IMR-90 (cell line): ENCODE data around the gene AJAP1. TPM values are rescaled to one million over a fixed set of nuclear protein-coding genes. Genes with fewer than 3 reads are reported as not detected.

ENCODE experiments used
- ATAC-seq: fragments of 200-7000 bp; cut with Tn5 transposase; 2 replicates; pipeline ENCODE4 v1.9.1; 2020; ENCODE audit warnings: low read depth, mild to moderate bottlenecking, moderate library complexity
- BruUV-seq: library from RNA; stranded (reverse); fragments of 400-500 nt; replicated peaks from 2 replicates; lab custom pipeline; 2021; lab: Mats Ljungman, UMichigan
- CTCF ChIA-PET: fragments of 300-600 bp; formaldehyde crosslinking; extraction: SDS; loops from one replicate; lab custom pipeline; 2021; ENCODE audit warnings: antibody characterized with exemption; lab: Yijun Ruan, JAX
- POLR2A ChIA-PET: fragments of 300-600 bp; sonication (Branson Sonifier 250); formaldehyde crosslinking; loops from one replicate; lab custom pipeline; 2022; ENCODE audit warnings: antibody characterized with exemption; ENCODE audit not compliant: unreplicated experiment; lab: Charles Lee
- DNase-seq: peaks from one replicate; pipeline ENCODE4 v3.0.0; 2013
- H2AFZ ChIP-seq: replicated peaks from 2 replicates; pipeline ENCODE3; 2013; ENCODE audit warnings: low read length, mild to moderate bottlenecking; ENCODE audit not compliant: poor library complexity
- H2AK5ac ChIP-seq: 2 replicates; pipeline ENCODE4 v1.6.1; 2013; ENCODE audit warnings: low read depth, low read length, inconsistent platforms
- H2AK9ac ChIP-seq: replicated peaks from 2 replicates; pipeline ENCODE3; 2013; ENCODE audit warnings: mild to moderate bottlenecking, low read depth, low read length, moderate library complexity; ENCODE audit not compliant: poor library complexity
- H2BK120ac ChIP-seq: 2 replicates; pipeline ENCODE4 v1.6.1; 2013; ENCODE audit warnings: low read depth, low read length, inconsistent platforms
- H2BK15ac ChIP-seq: 3 replicates; pipeline ENCODE4 v1.6.1; 2013; ENCODE audit warnings: low read depth, low read length, inconsistent platforms
- H2BK20ac ChIP-seq: 2 replicates; pipeline ENCODE4 v1.6.1; 2013; ENCODE audit warnings: low read depth, mild to moderate bottlenecking, inconsistent platforms, low read length, moderate library complexity
- H2BK5ac ChIP-seq: 2 replicates; pipeline ENCODE4 v1.6.1; 2013; ENCODE audit warnings: mild to moderate bottlenecking, low read depth, low read length, inconsistent platforms; ENCODE audit not compliant: poor library complexity, severe bottlenecking
- H3K14ac ChIP-seq: replicated peaks from 2 replicates; pipeline ENCODE4 v1.6.1; 2013; ENCODE audit warnings: low read depth, low read length, inconsistent platforms
- H3K18ac ChIP-seq: 2 replicates; pipeline ENCODE4 v1.6.1; 2013; ENCODE audit warnings: low read depth, low read length, control low read depth
- H3K23ac ChIP-seq: 2 replicates; pipeline ENCODE4 v1.6.1; 2013; ENCODE audit warnings: low read depth, low read length, inconsistent platforms
- H3K27ac ChIP-seq: 2 replicates; pipeline ENCODE4 v1.5.1; 2013; ENCODE audit warnings: mild to moderate bottlenecking, control low read depth, low read length; ENCODE audit not compliant: insufficient read depth
- H3K27me3 ChIP-seq: 2 replicates; pipeline ENCODE4 v1.6.1; 2013; ENCODE audit warnings: low read length; ENCODE audit not compliant: control insufficient read depth, insufficient read depth
- H3K36me3 ChIP-seq: 2 replicates; pipeline ENCODE4 v1.6.1; 2013; ENCODE audit warnings: low read length, mixed read lengths; ENCODE audit not compliant: control insufficient read depth, insufficient read depth
- H3K4ac ChIP-seq: 2 replicates; pipeline ENCODE4 v1.6.1; 2013; ENCODE audit warnings: low read depth, low read length, inconsistent platforms
- H3K4me1 ChIP-seq: 2 replicates; pipeline ENCODE4 v1.6.1; 2013; ENCODE audit warnings: low read length, mixed read lengths; ENCODE audit not compliant: control insufficient read depth, insufficient read depth
- H3K4me2 ChIP-seq: 2 replicates; pipeline ENCODE4 v1.6.1; 2013; ENCODE audit warnings: low read depth, mild to moderate bottlenecking, control low read depth, low read length, moderate library complexity
- H3K4me3 ChIP-seq: 2 replicates; pipeline ENCODE4 v1.5.1; 2013; ENCODE audit warnings: low read depth, mild to moderate bottlenecking, control low read depth, low read length, moderate library complexity; ENCODE audit not compliant: insufficient read depth
- H3K56ac ChIP-seq: 2 replicates; pipeline ENCODE4 v1.6.1; 2013; ENCODE audit warnings: low read length, inconsistent platforms; ENCODE audit not compliant: insufficient read depth; ENCODE audit errors: extremely low read depth
- H3K79me1 ChIP-seq, 2 experiments: 2 replicates each; pipeline ENCODE4 v1.6.1; 2013; ENCODE audit warnings: low read length in 2 of 2, inconsistent platforms in 1 of 2, low read depth in 1 of 2
- H3K9ac ChIP-seq: 2 replicates; pipeline ENCODE4 v1.6.1; 2013; ENCODE audit warnings: low read depth, low read length, control low read depth
- H3K9me1 ChIP-seq: 2 replicates; pipeline ENCODE4 v1.6.1; 2013; ENCODE audit warnings: low read length, inconsistent platforms; ENCODE audit not compliant: insufficient read depth
- H3K9me3 ChIP-seq: 2 replicates; pipeline ENCODE4 v1.6.1; 2013; ENCODE audit warnings: low read length; ENCODE audit not compliant: control insufficient read depth, insufficient read depth
- H4K20me1 ChIP-seq: 2 replicates; pipeline ENCODE4 v1.6.1; 2013; ENCODE audit warnings: low read length, inconsistent platforms; ENCODE audit not compliant: insufficient read depth
- H4K5ac ChIP-seq: 2 replicates; pipeline ENCODE4 v1.6.1; 2013; ENCODE audit warnings: mild to moderate bottlenecking, low read depth, low read length, control low read depth
- H4K8ac ChIP-seq, 2 experiments: 2 replicates each; pipeline ENCODE4 v1.6.1; 2013; ENCODE audit warnings: low read depth in 2 of 2, low read length in 2 of 2, control low read depth in 1 of 2, inconsistent platforms in 1 of 2
- H4K91ac ChIP-seq: 2 replicates; pipeline ENCODE4 v1.6.1; 2013; ENCODE audit warnings: low read depth, low read length, inconsistent platforms; ENCODE audit not compliant: insufficient read depth
- BHLHE40 ChIP-seq: fragments of 150-350 bp; IDR thresholded peaks from 2 replicates; pipeline ENCODE4 v1.6.1; 2016; ENCODE audit warnings: mild to moderate bottlenecking, low read depth, low read length
- CEBPB ChIP-seq: IDR thresholded peaks from 2 replicates; pipeline ENCODE4 v1.6.1; 2012; ENCODE audit warnings: low read depth, low read length, improper control_type of control experiment
- CHD1 ChIP-seq: IDR thresholded peaks from 2 replicates; pipeline ENCODE4 v1.6.1; 2012; ENCODE audit warnings: low read depth, low read length, improper control_type of control experiment
- FOS ChIP-seq: fragments of 150-350 bp; IDR thresholded peaks from 2 replicates; pipeline ENCODE4 v1.6.1; 2016; ENCODE audit warnings: low read depth, low read length
- MAFK ChIP-seq: IDR thresholded peaks from 2 replicates; pipeline ENCODE4 v1.6.1; 2012; ENCODE audit warnings: low read depth, low read length, improper control_type of control experiment
- MAZ ChIP-seq: IDR thresholded peaks from 2 replicates; pipeline ENCODE4 v1.6.1; 2012; ENCODE audit warnings: low read depth, mild to moderate bottlenecking, low read length, improper control_type of control experiment, moderate library complexity, borderline replicate concordance
- MXI1 ChIP-seq: IDR thresholded peaks from 2 replicates; pipeline ENCODE4 v1.6.1; 2012; ENCODE audit warnings: low read depth, mild to moderate bottlenecking, low read length, moderate library complexity, borderline replicate concordance
- NFE2L2 ChIP-seq: fragments of 150-350 bp; IDR thresholded peaks from 2 replicates; pipeline ENCODE4 v1.6.1; 2016; ENCODE audit warnings: low read depth, mild to moderate bottlenecking, low read length
- POLR2A ChIP-seq: IDR thresholded peaks from 2 replicates; pipeline ENCODE4 v1.6.1; 2012; ENCODE audit warnings: mild to moderate bottlenecking, low read depth, low read length
- RAD21 ChIP-seq: IDR thresholded peaks from 2 replicates; pipeline ENCODE4 v1.6.1; 2012; ENCODE audit warnings: low read length, improper control_type of control experiment
- RCOR1 ChIP-seq: IDR thresholded peaks from 2 replicates; pipeline ENCODE4 v1.6.1; 2012; ENCODE audit warnings: mild to moderate bottlenecking, low read length, improper control_type of control experiment; ENCODE audit not compliant: insufficient replicate concordance
- RFX5 ChIP-seq: IDR thresholded peaks from 2 replicates; pipeline ENCODE4 v1.8.0; 2012; ENCODE audit warnings: low read depth, mild to moderate bottlenecking, low read length, moderate library complexity
- SMC3 ChIP-seq: fragments of 150-350 bp; IDR thresholded peaks from 2 replicates; pipeline ENCODE4 v1.6.1; 2016; ENCODE audit warnings: low read depth, mild to moderate bottlenecking, antibody characterized with exemption, low read length, moderate library complexity
- WGBS, 2 experiments: methylation state at CpG; one replicate each; pipeline versions ENCODE4 v1.1.5 to v1.1.7; 2013; ENCODE audit warnings: missing lambda C conversion rate in 2 of 2; ENCODE audit not compliant: insufficient read length in 1 of 2; ENCODE audit errors: extremely low coverage in 2 of 2; 5-methylcytosine and 5-hydroxymethylcytosine counted together
- dilution Hi-C: fragments of 300-500 bp; cut with HindIII; formaldehyde crosslinking; loops from one replicate; pipeline ENCODE4 v1.14.3; 2018; ENCODE audit warnings: low sequenced_read_pairs; ENCODE audit not compliant: unreplicated experiment
- in situ Hi-C: fragments of 300-500 bp; cut with MboI; formaldehyde crosslinking; loops from 3 replicates; pipeline ENCODE4 v1.14.3; 2019; ENCODE audit warnings: low sequenced_read_pairs, inconsistent platforms, mixed read lengths
- intact Hi-C: fragments of 100-400 bp; cut with micrococcal nuclease; formaldehyde crosslinking; loops from 2 replicates; pipeline ENCODE4 v1.10.0; 2022
- polyA plus RNA-seq, 3 experiments: library from polyadenylated mRNA; depleted of rRNA; stranded (reverse); fragments of >200 nt; gene quantifications; 2 replicates each; pipeline ENCODE4 v1.2.3, GENCODE V29; 2012; ENCODE audit warnings: low replicate concordance in 1 of 3
- total RNA-seq: library from RNA; depleted of rRNA; stranded (reverse); fragments of >200 nt; gene quantifications from 2 replicates; pipeline ENCODE4 v1.2.3, GENCODE V29; 2012
- TF ChIP-seq, protein P1 (sequence below): conservative IDR thresholded peaks from 2 replicates; pipeline ENCODE4 v1.5.1; 2012; ENCODE audit warnings: mild to moderate bottlenecking, low read depth, low read length, improper control_type of control experiment
- TF ChIP-seq, protein P2 (sequence below): fragments of 150-350 bp; IDR thresholded peaks from 2 replicates; pipeline ENCODE4 v1.6.1; 2016; ENCODE audit warnings: low read depth, mild to moderate bottlenecking, low read length, moderate library complexity, borderline replicate concordance
- TF ChIP-seq, protein P3 (sequence below): fragments of 150-350 bp; IDR thresholded peaks from 2 replicates; pipeline ENCODE4 v1.6.1; 2017; ENCODE audit warnings: mild to moderate bottlenecking, antibody characterized with exemption, low read length, low read depth

AJAP1 gene
- total and polyA plus RNA-seq, 2 of the 4 experiments (the other 2 are of a cell fraction) = under 0.01 to 0.02 TPM

GRCh38 chr1:4755301-4755845, 101.0 kb downstream of the AJAP1 start:
- Histone ChIP-seq H4K91ac (no peak overlapping the region), H3K27ac (no peak overlapping the region), H2AFZ (no peak overlapping the region), H3K9ac (no peak overlapping the region), H3K4ac (no peak overlapping the region), H3K4me3 (no peak overlapping the region), H3K9me3 (peaks cover 57% of the 10 kb centered on the region), H4K5ac (no peak overlapping the region), H3K36me3 (no peaks in the 10 kb centered on the region), H2BK120ac (no peak overlapping the region), H3K27me3 (no peaks in the 10 kb centered on the region), H3K9me1 (no peaks in the 10 kb centered on the region), H3K18ac (no peak overlapping the region), H3K4me2 (no peak overlapping the region), H3K56ac (no peak overlapping the region), H3K23ac (no peak overlapping the region), H4K8ac (no peak overlapping the region), H4K20me1 (no peaks in the 10 kb centered on the region), H2BK15ac (no peak overlapping the region), H3K4me1 (no peaks in the 10 kb centered on the region), H3K14ac (no peak overlapping the region), H2BK20ac (no peak overlapping the region), H2AK5ac (no peak overlapping the region), H2AK9ac (no peak overlapping the region), H3K79me1 (no peaks in the 10 kb centered on the region), H2BK5ac (no peak overlapping the region)
- POLR2A ChIA-PET = no interaction called here
- dilution Hi-C loops (no loop called here), intact Hi-C loops (no loop called here), in situ Hi-C loops (no loop called here)
- 0% methylated on average over 1 of the region's 8 CpGs; no CpG with 5 or more reads in 1 of the 2 experiments for WGBS, 2 experiments
- TF ChIP-seq MAZ = no peak
- TF ChIP-seq, protein P1, sequence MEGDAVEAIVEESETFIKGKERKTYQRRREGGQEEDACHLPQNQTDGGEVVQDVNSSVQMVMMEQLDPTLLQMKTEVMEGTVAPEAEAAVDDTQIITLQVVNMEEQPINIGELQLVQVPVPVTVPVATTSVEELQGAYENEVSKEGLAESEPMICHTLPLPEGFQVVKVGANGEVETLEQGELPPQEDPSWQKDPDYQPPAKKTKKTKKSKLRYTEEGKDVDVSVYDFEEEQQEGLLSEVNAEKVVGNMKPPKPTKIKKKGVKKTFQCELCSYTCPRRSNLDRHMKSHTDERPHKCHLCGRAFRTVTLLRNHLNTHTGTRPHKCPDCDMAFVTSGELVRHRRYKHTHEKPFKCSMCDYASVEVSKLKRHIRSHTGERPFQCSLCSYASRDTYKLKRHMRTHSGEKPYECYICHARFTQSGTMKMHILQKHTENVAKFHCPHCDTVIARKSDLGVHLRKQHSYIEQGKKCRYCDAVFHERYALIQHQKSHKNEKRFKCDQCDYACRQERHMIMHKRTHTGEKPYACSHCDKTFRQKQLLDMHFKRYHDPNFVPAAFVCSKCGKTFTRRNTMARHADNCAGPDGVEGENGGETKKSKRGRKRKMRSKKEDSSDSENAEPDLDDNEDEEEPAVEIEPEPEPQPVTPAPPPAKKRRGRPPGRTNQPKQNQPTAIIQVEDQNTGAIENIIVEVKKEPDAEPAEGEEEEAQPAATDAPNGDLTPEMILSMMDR = no peak
- TF ChIP-seq CHD1 = no peak
- TF ChIP-seq CEBPB = no peak
- TF ChIP-seq, protein P2, sequence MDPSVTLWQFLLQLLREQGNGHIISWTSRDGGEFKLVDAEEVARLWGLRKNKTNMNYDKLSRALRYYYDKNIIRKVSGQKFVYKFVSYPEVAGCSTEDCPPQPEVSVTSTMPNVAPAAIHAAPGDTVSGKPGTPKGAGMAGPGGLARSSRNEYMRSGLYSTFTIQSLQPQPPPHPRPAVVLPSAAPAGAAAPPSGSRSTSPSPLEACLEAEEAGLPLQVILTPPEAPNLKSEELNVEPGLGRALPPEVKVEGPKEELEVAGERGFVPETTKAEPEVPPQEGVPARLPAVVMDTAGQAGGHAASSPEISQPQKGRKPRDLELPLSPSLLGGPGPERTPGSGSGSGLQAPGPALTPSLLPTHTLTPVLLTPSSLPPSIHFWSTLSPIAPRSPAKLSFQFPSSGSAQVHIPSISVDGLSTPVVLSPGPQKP = no peak
- no peak for TF ChIP-seq FOS
- no peak for TF ChIP-seq SMC3
- no peak for TF ChIP-seq RCOR1
- no peak for TF ChIP-seq BHLHE40
- no peak for TF ChIP-seq RAD21
- TF ChIP-seq, protein P3, sequence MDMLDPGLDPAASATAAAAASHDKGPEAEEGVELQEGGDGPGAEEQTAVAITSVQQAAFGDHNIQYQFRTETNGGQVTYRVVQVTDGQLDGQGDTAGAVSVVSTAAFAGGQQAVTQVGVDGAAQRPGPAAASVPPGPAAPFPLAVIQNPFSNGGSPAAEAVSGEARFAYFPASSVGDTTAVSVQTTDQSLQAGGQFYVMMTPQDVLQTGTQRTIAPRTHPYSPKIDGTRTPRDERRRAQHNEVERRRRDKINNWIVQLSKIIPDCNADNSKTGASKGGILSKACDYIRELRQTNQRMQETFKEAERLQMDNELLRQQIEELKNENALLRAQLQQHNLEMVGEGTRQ = no peak
- no peak for TF ChIP-seq POLR2A
- TF ChIP-seq NFE2L2 = no peak
- TF ChIP-seq RFX5 = no peak
- no peak for TF ChIP-seq MXI1
- no peak for TF ChIP-seq MAFK
- no peak for ATAC-seq
- BruUV-seq = no TSS peak
- CTCF ChIA-PET = no interaction called here
- DNase-seq = no peak
